ENCODE results near the gene MAN1C1. TPM values are rescaled to one million over a fixed set of nuclear protein-coding genes. Genes with fewer than 3 reads are reported as not detected.

MAN1C1 gene
- total and polyA plus RNA-seq, 9 of the 15 experiments (the other 6 are each of a cell fraction or from before 2014, with no cell fraction given) = 0.04 to 0.44 (median 0.10) TPM; not detected in 3

DNA sequence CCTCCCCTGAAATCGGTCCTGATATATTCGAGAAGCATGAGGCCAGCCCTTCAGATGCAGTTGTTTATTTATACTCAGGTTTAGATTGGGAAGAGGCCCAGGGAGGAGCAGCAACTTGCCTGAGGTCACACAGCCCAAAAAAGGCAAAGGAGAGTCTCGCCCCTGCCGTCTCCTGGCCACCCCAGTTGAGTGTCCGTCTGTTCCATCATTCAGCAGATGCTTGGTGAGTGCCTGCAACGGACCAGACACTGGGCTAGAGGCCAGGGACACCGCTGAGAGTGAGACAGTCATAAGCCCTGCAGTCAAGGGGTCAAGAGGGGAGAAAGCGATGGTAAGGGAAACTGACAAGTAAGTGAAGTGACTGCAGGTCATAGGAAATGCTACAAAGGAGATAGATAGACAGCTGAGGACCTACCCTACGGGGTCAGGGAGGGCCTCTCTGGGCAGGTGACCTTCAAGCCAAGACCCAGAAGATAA is 168.0 kb downstream of the MAN1C1 start (continued):
- peak in 1 of 2 experiments; percentile 68; a peak in 2 of 4 replicates for TF ChIP-seq HDAC1 (IDR thresholded peaks at IDR 0.05)
- no peak for TF ChIP-seq ADNP (tag; IDR thresholded peaks at IDR 0.05)
- peak; percentile 63 for TF ChIP-seq CEBPG (CRISPR knock-in tag; IDR thresholded peaks at IDR 0.05)
- no peak for TF ChIP-seq CEBPG (tag; conservative IDR thresholded peaks at IDR 0.05 in 1 of 2, IDR thresholded peaks at IDR 0.05 in 1 of 2)
- TF ChIP-seq, protein P1, sequence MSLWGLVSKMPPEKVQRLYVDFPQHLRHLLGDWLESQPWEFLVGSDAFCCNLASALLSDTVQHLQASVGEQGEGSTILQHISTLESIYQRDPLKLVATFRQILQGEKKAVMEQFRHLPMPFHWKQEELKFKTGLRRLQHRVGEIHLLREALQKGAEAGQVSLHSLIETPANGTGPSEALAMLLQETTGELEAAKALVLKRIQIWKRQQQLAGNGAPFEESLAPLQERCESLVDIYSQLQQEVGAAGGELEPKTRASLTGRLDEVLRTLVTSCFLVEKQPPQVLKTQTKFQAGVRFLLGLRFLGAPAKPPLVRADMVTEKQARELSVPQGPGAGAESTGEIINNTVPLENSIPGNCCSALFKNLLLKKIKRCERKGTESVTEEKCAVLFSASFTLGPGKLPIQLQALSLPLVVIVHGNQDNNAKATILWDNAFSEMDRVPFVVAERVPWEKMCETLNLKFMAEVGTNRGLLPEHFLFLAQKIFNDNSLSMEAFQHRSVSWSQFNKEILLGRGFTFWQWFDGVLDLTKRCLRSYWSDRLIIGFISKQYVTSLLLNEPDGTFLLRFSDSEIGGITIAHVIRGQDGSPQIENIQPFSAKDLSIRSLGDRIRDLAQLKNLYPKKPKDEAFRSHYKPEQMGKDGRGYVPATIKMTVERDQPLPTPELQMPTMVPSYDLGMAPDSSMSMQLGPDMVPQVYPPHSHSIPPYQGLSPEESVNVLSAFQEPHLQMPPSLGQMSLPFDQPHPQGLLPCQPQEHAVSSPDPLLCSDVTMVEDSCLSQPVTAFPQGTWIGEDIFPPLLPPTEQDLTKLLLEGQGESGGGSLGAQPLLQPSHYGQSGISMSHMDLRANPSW (CRISPR knock-in tag; IDR thresholded peaks at IDR 0.05) = no peak
- 0 out of 2 replicates have a peak, but pooled peaks have one; percentile 54 for TF ChIP-seq EHMT2 (IDR thresholded peaks at IDR 0.05)
- TF ChIP-seq NRF1 (conservative IDR thresholded peaks at IDR 0.05 in 1 of 2, IDR thresholded peaks at IDR 0.05 in 1 of 2) = no peak
- TF ChIP-seq NFIC (IDR thresholded peaks at IDR 0.05) = peak; percentile 81
- TF ChIP-seq BCOR (IDR thresholded peaks at IDR 0.05) = peak; percentile 80
- peak; percentile 71 for TF ChIP-seq MEIS2 (IDR thresholded peaks at IDR 0.05; ENCODE audit: partially characterized antibody)
- peak in 1 of 2 experiments; percentile 72; a peak in 2 of 4 replicates for TF ChIP-seq RCOR1 (IDR thresholded peaks at IDR 0.05; ENCODE audit: borderline replicate concordance in 1 of 2, low read depth in 2 of 2, low read length in 2 of 2)
- peak; percentile 53 for TF ChIP-seq DPF2 (IDR thresholded peaks at IDR 0.05)
- TF ChIP-seq ZNF639 (CRISPR knock-in tag; conservative IDR thresholded peaks at IDR 0.05 in 1 of 2, IDR thresholded peaks at IDR 0.05 in 1 of 2) = no peak
- peak; percentile 37; the same call in 1 of the 2 replicates for TF ChIP-seq JUND (IDR thresholded peaks at IDR 0.05; ENCODE audit: borderline replicate concordance, low read depth, low read length)
- TF ChIP-seq JUND (tag; IDR thresholded peaks at IDR 0.05; ENCODE audit: borderline replicate concordance, low read depth, low read length) = no peak
- TF ChIP-seq NR2C1 (IDR thresholded peaks at IDR 0.05) = 0 out of 2 replicates have a peak, but pooled peaks have one; percentile 27
- TF ChIP-seq NR2C1 (tag; IDR thresholded peaks at IDR 0.05) = 0 out of 2 replicates have a peak, but pooled peaks have one; percentile 44
- TF ChIP-seq NR2C2 (CRISPR knock-in tag; IDR thresholded peaks at IDR 0.05) = no peak
- peak; percentile 78 for TF ChIP-seq NR2C2 (tag; IDR thresholded peaks at IDR 0.05)
- 0 out of 2 replicates have a peak, but pooled peaks have one; percentile 14 for TF ChIP-seq TAL1 (IDR thresholded peaks at IDR 0.05)
- no peak for TF ChIP-seq ZNF316 (IDR thresholded peaks at IDR 0.05)
- TF ChIP-seq HSF4 (CRISPR knock-in tag; IDR thresholded peaks at IDR 0.05; ENCODE audit: borderline replicate concordance) = no peak
- 0 out of 2 replicates have a peak, but pooled peaks have one; percentile 11 for TF ChIP-seq ZFX (CRISPR knock-in tag; IDR thresholded peaks at IDR 0.05)
- TF ChIP-seq, protein P2, sequence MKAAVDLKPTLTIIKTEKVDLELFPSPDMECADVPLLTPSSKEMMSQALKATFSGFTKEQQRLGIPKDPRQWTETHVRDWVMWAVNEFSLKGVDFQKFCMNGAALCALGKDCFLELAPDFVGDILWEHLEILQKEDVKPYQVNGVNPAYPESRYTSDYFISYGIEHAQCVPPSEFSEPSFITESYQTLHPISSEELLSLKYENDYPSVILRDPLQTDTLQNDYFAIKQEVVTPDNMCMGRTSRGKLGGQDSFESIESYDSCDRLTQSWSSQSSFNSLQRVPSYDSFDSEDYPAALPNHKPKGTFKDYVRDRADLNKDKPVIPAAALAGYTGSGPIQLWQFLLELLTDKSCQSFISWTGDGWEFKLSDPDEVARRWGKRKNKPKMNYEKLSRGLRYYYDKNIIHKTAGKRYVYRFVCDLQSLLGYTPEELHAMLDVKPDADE (conservative IDR thresholded peaks at IDR 0.05; ENCODE audit: control insufficient read depth, low read depth, low read length) = no peak
